Measurements from ENCODE around the gene KRTAP10-4.
"Not testable (repeated sequence)": the region's sequence is repeated elsewhere in the genome, so short reads cannot be mapped to it uniquely, and the experiment has no call there.

DNA sequence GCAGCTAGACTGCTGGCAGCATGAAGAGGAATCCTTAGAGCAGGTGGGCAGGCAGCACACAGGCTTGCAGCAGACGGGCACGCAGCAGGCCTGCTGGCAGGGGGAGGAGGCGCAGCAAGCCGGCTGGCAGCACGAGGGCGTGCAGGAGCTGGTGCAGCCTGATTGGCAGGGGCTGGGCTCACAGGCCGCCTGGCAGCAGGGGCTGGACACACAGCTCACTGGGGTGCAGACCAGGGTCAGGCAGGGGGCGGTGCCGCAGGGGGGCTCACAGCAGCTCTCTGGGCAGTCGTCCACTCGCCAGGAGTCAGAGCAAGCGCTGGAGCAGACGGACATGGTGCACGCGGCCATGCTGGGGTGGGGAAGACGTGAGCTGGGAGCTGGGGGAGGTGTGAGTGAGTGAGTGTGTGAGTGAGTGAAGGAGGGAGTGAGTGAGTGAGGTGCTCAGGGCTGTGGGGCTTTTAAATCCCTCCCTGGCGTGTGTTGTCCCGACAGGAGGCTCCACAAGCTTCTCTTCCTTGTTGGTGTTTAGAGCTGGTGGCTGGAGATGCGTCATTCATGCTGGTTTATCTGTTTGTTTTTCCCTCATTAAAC lies 6.8 kb downstream of the KRTAP10-4 start, which contains the start of gene KRTAP10-5:
- not testable (repeated sequence) for TF ChIP-seq CTCF (IDR thresholded peaks at IDR 0.05; ENCODE audit: borderline replicate concordance, extremely low read depth, low read length, poor library complexity, severe bottlenecking); EZH2 (IDR thresholded peaks at IDR 0.05; ENCODE audit: borderline replicate concordance, low read depth, low read length, severe bottlenecking)

All from DND-41 (cell line).